ENCODE measurements around the gene SLC66A1. TPM values are rescaled to one million over a fixed set of nuclear protein-coding genes. Genes with fewer than 3 reads are reported as not detected.

Gene SLC66A1
- polyA plus RNA-seq, 12 donors = 7.7 to 12.2 (median 8.7) TPM; not detected in 1

- DNase-seq = peak; percentile 74
Observed at GRCh38 chr1:19341201-19342061, 29.3 kb downstream of the SLC66A1 start.

- DNase-seq = peak; percentile 49
Observed at GRCh38 chr1:19342062-19342750, 30.1 kb downstream of the SLC66A1 start.

- DNase-seq = no peak
Observed at GRCh38 chr1:19342894-19343616, 30.9 kb downstream of the SLC66A1 start.

- no peak for DNase-seq
Observed at GRCh38 chr1:19343617-19344350, 31.7 kb downstream of the SLC66A1 start.

GRCh38 chr1:19344372-19344810 is 32.3 kb downstream of the SLC66A1 start:
- peak; percentile 27 for DNase-seq

GRCh38 chr1:19344831-19345230 is 32.7 kb downstream of the SLC66A1 start:
- DNase-seq = no peak

DNA sequence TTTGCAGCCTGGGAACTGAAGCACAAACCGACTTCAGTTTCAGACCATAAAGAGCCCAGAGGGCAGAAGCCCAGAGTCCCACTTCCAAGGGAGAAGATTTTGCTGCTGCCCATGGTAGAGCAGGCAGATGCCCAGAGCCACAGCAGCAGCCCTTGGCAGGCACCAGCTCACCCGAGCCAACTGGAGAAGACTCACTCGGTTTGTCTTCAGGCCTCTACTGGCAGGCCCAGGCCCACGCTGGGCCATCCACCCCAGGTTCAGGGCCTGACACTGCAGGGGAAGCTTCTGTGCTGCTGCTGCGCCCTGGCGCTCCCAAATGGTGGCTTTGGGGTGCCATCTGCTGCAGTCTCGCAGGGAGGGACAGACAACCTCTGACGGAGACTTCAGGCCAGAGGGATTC is 33.3 kb downstream of the SLC66A1 start:
- no peak for DNase-seq

GRCh38 chr1:19346026-19346425 is 33.9 kb downstream of the SLC66A1 start:
- DNase-seq = no peak

GRCh38 chr1:19347533-19348172 is 35.5 kb downstream of the SLC66A1 start:
- no peak for DNase-seq

DNA sequence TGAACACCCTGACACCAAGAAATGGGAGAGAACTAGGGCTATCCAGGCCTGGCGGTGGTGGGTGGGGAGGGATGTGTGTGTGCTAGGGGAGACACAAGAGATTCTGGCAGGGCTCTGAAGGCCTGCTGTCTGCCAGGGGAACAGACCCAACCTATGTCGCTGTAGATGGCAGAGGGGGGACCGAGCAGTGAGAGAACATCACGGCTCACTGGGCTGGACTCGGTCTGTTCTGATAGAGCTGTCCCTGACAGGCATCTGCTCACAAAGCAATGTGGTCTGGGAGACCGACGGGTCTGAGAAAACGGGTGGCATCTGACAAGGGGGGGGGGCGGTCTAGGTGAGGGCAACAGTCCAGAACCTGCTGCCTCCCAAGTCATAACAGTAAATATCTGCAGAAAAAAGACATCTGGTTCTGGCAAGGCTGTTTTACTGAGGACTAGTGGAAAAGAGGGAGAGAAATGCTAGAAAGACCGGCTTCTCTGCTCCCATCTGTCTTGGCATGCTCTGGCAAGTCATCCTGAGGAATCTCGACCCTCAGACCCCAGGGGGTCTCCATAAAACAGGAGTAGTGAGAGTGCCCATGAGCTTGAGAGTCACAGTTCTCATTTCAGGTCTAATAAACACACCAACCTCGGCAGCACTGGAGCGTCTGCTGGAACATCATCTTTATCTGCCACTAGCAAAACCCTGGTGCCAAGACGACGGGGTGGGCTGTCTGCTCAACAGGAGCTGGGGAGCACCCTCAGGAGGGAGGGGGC is 36.5 kb downstream of the SLC66A1 start:
- no peak for DNase-seq

- no peak for DNase-seq
Observed at GRCh38 chr1:19349999-19350398, 37.9 kb downstream of the SLC66A1 start.

- no peak for DNase-seq
Observed at GRCh38 chr1:19350566-19350965, 38.4 kb downstream of the SLC66A1 start.

DNA sequence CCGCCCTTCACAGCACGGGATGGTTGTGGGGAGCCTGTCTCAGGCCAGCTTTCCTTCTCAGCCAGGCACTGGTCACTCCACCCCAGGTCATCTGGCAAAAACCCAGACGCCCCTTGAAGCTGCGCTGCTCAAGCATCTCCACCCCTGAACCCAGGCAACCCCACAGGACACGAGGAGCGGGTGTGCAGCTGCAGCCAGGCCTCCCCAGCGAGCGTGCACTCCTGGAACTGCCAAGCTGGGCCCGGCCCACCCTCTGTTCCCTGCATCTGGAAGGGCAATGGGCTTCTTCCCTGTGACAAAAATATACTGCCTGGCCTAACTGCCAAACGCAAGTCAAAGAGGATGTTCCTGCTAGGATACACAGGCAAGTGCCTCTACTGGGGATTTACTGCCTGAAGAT is 39.7 kb downstream of the SLC66A1 start:
- no peak for DNase-seq

GRCh38 chr1:19352839-19353238 is 40.7 kb downstream of the SLC66A1 start:
- no peak for DNase-seq

GRCh38 chr1:19353596-19353995 is 41.5 kb downstream of the SLC66A1 start:
- DNase-seq = no peak

DNA sequence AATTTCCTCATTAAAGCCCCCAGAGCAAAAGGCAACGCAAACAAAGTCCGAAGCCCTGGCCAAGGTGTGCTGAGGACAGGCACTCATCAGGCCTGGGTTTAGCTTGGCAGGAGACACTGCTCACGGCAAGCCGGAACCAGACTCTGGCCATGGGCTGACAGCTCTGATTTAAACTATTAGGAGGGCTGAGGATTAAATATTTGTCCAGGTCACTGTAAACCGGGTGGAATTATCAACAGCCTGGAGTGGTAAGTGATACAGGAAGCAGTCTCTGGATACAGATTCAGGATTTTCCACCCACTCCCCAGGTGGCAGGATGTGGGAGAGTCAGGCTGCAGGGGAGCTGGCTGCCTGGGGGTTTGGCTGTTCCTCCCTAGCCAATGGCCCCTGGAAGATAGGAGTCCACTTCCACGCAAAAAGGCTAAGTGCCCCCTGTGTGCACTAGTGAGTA is 42.4 kb downstream of the SLC66A1 start:
- DNase-seq = no peak

GRCh38 chr1:19356266-19356665 is 44.1 kb downstream of the SLC66A1 start:
- no peak for DNase-seq

DNA sequence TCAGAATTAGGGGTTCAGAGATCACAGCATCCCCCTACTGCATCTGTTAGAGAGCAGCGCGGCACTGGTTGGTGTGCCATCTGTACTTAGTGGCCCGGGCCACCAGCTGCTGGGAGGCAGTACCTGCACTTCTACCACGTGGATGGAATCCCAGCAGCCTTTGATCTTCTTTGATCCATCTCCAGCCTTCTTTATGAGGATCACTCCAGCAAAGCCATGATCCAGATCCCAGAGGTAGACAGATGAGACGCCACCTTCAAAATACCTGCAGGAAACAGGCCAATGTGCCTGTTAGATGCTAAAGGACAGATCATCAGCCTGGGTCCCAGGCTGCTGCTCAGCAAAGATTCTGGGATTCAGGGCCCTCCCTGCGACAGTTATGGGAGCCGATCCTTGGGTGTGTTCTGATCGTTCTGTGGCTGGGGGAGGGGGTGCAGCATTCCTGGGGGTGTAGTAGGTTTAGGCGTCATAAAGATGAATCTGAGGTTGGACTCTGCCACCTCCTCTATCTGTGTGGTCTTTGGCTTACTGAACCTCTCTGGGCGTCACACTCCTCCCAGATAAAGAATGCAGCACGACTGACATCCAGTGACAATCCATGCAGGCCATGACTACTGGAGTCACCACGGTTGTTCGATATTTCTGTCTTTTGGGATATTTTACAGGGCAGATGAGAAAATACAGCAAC is 45.3 kb downstream of the SLC66A1 start:
- DNase-seq = no peak

GRCh38 chr1:19358710-19359109 is 46.6 kb downstream of the SLC66A1 start:
- DNase-seq = no peak

DNA sequence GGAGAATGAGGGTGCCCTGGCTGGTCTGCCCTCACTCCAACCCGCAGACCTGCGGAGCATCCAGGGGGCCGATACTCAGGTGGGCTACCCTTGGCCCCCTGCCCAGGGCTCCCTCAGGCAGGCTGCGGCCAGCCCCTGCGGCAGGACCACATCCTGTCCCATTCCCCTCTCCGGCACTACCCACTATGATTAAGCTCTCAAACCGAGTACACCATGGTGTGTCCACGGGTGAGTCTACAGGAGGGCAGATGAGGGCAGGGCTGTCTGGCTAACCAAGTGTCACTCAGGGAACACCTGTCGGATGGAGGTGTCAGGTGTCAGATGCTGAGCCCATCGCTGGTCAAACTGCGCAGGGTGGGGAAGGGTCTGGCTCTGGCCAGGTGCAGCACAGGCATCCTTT is 47.2 kb downstream of the SLC66A1 start:
- no peak for DNase-seq
